Adrenal gland (tissue), 12 donors: Measurements from ENCODE around the gene CCDC200. TPM values are rescaled to one million over a fixed set of nuclear protein-coding genes. Genes with fewer than 3 reads are reported as not detected.
"Not testable (repeated sequence)": the region's sequence is repeated elsewhere in the genome, so short reads cannot be mapped to it uniquely, and the experiment has no call there.

ENCODE experiments used
- DNase-seq, 7 donors: peaks; one replicate each; pipeline ENCODE4 v3.0.0-alpha.2; 2019 to 2020
- H3K27ac ChIP-seq, 5 donors: fragments of 200-600 bp; sonication (generic) in 4 of 5; 1 replicate in 3 of 5; 2 replicates in 2 of 5; pipeline versions ENCODE4 v1.5.1 to v1.8.0; 2016 to 2020; ENCODE audit warnings: mild to moderate bottlenecking in 1 of 5
- H3K27me3 ChIP-seq: fragments of 200-600 bp; 2 replicates; pipeline ENCODE4 v1.8.0; 2021
- H3K36me3 ChIP-seq, 2 donors: fragments of 200-600 bp; replicated peaks in 1 of 2; 1 replicate in 1 of 2; 2 replicates in 1 of 2; pipeline versions ENCODE4 v1.5.1 to v1.8.0; 2018 to 2022
- H3K4me1 ChIP-seq, 2 donors: fragments of 200-600 bp; replicated peaks in 1 of 2; 1 replicate in 1 of 2; 2 replicates in 1 of 2; pipeline versions ENCODE4 v1.5.1 to v1.8.0; 2018 to 2021
- H3K4me3 ChIP-seq, 4 donors: fragments of 200-600 bp; sonication (generic) in 3 of 4; one replicate each; pipeline ENCODE4 v1.5.1; 2016 to 2018
- H3K9me3 ChIP-seq, 3 donors: fragments of 200-600 bp; sonication (generic) in 1 of 3; replicated peaks in 1 of 3; 1 replicate in 2 of 3; 2 replicates in 1 of 3; pipeline versions ENCODE4 v1.5.1 to v1.8.0; 2016 to 2021
- POLR2A ChIP-seq, 2 donors: fragments of 450-650 bp; IDR thresholded peaks; one replicate each; pipeline ENCODE4 v1.6.1; 2017; ENCODE audit warnings: antibody characterized with exemption in 2 of 2, mild to moderate bottlenecking in 2 of 2, moderate library complexity in 1 of 2
- WGBS, 4 donors: extraction: QIAGEN DNeasy Blood & Tissue Kit in 2 of 4; methylation state at CpG; one replicate each; pipeline versions ENCODE4 v1.1.5 to v1.1.7; 2013 to 2017; 5-methylcytosine and 5-hydroxymethylcytosine counted together
- intact Hi-C, 2 donors: fragments of 100-400 bp; cut with DNase I; formaldehyde crosslinking; loops; one replicate each; pipeline versions ENCODE4 v1.14.1 to v1.15.0; 2022 to 2023
- polyA plus RNA-seq, 3 donors: library from polyadenylated mRNA; stranded (reverse); fragments of 200-250 nt in 2 of 3; fragments of 350-450 nt in 1 of 3; fragmentation: Illumina TruSeq in 1 of 3; extraction: RNeasy Lipid Tissue Mini Kit (QIAGEN cat#74804) in 1 of 3; gene quantifications; one replicate each; pipeline ENCODE4 v1.2.3, GENCODE V29; 2013 to 2014
- total RNA-seq, 9 donors: library from RNA; depleted of rRNA in 4 of 9; stranded (reverse); fragments of >200 nt in 4 of 9; fragments of 120-200 nt in 1 of 9; fragmentation: NEBNext Ultra II Directional in 1 of 9; extraction: Animal tissue kit (Norgen Biotek cat#: 25700) in 1 of 9; gene quantifications; one replicate each; pipeline versions ENCODE4 v1.1.0 to v1.2.4, GENCODE V29; 2013 to 2023
- TF ChIP-seq, protein P1 (sequence below), 6 experiments: fragments of 450-650 bp in 4 of 6; fragments of 200-600 bp in 2 of 6; sonication (generic) in 1 of 6; IDR thresholded peaks; 1 replicate in 5 of 6; 2 replicates in 1 of 6; pipeline versions ENCODE4 v1.5.1 to v1.8.0; 2016 to 2021; ENCODE audit warnings: antibody characterized with exemption in 6 of 6, mild to moderate bottlenecking in 2 of 6, moderate library complexity in 1 of 6
- donor health status: healthy with polysubstance abuse.
- donor health status: Bipolar disorder and iron deficiency.
- donor health status: DM: yes; HTN: yes; CAD: no.
- donor health status: DM: no; HTN: no; CAD: no.
- donor health status: DM: no; HTN: no; CAD: no.
- donor health status: DM: yes; HTN: yes; CAD: no.

The CCDC200 gene
- total and polyA plus RNA-seq, 12 donors = not detected

DNA sequence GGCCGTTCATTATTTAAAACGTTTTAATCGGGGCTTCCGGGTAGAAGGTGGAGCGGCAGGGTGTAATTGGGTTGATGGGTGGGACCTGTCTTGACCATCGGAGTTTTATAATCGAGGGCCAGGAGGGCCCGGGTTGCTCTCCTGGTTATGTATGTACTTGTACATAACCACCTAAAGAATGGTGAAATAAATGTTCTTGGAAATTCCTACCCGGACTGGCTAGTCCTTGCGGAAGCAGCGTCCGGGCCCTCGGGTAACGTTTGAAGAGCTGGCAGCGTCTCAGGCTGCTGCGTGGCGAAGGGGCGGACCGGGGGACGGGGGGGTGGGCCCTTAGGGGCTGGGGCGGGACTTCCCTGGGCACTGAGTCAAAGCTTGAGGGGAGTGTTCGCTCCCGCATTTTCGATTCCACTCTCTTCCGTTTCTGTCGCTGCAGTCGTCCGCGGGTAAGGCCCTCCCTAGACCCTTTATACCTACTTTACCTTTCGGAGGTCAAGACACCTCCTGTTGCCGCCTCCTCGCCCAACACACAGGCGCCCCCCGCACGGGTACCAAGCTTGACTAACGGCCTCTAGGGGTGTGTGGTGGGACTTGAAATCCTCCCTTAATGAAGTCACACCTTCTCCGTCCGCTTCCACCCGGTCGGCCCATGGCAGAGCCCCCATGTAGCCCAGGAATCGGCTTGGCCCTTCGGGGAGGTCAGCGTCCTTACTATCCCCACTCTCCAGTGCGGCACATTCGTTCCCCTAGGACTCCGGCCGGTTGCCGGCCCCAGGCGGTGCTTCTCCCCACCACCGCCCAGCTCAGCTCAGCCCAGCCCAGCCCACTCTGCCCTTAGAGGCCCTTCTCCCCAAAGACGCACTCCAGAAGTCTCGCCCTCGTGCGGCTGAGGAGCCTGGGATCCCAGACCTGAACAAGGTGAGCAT lies 16.7 kb downstream of the CCDC200 start, which contains the start of gene TMEM106A:
Gene TMEM106A (plus strand): TSS at position 396 of the 923 bp plus-strand sequence. CDS start 1,167 bp downstream, outside the sequence.
- TF ChIP-seq, protein P1, sequence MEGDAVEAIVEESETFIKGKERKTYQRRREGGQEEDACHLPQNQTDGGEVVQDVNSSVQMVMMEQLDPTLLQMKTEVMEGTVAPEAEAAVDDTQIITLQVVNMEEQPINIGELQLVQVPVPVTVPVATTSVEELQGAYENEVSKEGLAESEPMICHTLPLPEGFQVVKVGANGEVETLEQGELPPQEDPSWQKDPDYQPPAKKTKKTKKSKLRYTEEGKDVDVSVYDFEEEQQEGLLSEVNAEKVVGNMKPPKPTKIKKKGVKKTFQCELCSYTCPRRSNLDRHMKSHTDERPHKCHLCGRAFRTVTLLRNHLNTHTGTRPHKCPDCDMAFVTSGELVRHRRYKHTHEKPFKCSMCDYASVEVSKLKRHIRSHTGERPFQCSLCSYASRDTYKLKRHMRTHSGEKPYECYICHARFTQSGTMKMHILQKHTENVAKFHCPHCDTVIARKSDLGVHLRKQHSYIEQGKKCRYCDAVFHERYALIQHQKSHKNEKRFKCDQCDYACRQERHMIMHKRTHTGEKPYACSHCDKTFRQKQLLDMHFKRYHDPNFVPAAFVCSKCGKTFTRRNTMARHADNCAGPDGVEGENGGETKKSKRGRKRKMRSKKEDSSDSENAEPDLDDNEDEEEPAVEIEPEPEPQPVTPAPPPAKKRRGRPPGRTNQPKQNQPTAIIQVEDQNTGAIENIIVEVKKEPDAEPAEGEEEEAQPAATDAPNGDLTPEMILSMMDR (IDR thresholded peaks at IDR 0.05) = peak in 5 of 6 experiments; percentile 11 to 44 (median 28)
- TF ChIP-seq POLR2A (IDR thresholded peaks at IDR 0.05) = peak in 1 of 2 donors; percentile 36
- Histone ChIP-seq H3K36me3 (peaks cover 0 to 55% of the 10 kb centered on the region in 2 donors), H3K4me1 (peaks cover 6 to 16% of the 10 kb centered on the region in 2 donors), H3K27ac (peak within 1 kb of the TSS in 4 of 5 donors; percentile 56 to 83 (median 72)), H3K4me3 (peak within 1 kb of the TSS; percentile 5 to 70 (median 30)), H3K27me3 (no peaks in the 10 kb centered on the region), H3K9me3 (no peaks in the 10 kb centered on the region)
- intact Hi-C loops = no loop called here
- 1 to 7% (median 2%) methylated on average over 41 to 54 of the region's 54 CpGs for WGBS, 4 donors
- DNase-seq = peak; percentile 74 to 86 (median 81)

DNA sequence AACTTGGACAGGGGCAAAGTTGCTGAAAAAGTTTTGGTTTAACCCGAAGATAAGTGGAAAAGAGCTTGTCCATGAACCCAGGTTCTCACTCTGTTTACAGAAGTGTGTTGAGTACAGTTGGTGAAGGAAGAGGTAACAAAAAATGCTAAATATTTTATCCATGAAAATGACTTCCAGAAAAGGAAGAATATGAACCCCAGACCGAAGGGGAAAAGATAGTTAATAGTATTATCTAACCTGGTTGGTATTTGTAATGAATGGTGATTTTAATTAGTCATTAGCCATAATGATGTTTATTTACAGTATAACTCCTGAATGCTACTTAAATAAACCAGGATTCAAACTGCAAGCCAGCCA lies 17.3 kb downstream of the CCDC200 start:
- peaks cover 6 to 16% of the 10 kb centered on the region in 2 donors for H3K4me1 ChIP-seq
- H3K36me3 ChIP-seq = peaks cover 0 to 62% of the 10 kb centered on the region in 2 donors
- TF ChIP-seq, protein P1 (IDR thresholded peaks at IDR 0.05) = no peak
- TF ChIP-seq POLR2A (IDR thresholded peaks at IDR 0.05) = no peak
- intact Hi-C loops = no loop called here
- H3K9me3 ChIP-seq = no peaks in the 10 kb centered on the region
- WGBS, 4 donors = 34 to 45% (median 38%) methylated on average over 2 of the region's 2 CpGs
- H3K27me3 ChIP-seq = no peaks in the 10 kb centered on the region
- H3K4me3 ChIP-seq = peak overlapping the region in 2 of 4 donors; percentile 38 to 70
- peak overlapping the region in 4 of 5 donors; percentile 2 to 83 (median 64) for H3K27ac ChIP-seq
- no peak for DNase-seq

DNA sequence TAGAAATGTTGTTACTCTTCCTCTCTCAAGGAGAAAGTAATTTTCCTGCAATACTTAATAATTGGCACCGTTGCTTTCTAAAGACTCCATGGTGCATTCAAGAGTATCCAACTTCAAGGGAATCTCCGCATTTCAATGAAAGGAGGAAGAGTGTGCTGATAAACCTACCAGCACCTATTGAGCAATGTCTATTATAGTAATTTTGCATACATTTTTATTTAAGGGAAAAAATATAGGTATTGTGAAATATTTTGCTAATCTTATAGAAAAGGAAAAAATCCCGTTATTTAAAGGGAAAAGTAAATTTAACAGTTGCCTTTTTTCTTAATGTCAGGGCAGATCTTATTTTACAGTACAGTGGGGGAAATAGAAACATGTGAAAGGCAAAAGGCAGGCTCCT lies 17.8 kb downstream of the CCDC200 start:
- Histone ChIP-seq H3K9me3 (no peaks in the 10 kb centered on the region), H3K4me3 (no peak overlapping the region), H3K36me3 (peaks cover 0 to 62% of the 10 kb centered on the region in 2 donors), H3K27ac (peak overlapping the region in 1 of 5 donors; percentile 56), H3K4me1 (peaks cover 6 to 16% of the 10 kb centered on the region in 2 donors), H3K27me3 (no peaks in the 10 kb centered on the region)
- DNase-seq = no peak
- WGBS, 4 donors = 77 to 88% (median 82%) methylated on average over 3 of the region's 3 CpGs
- intact Hi-C loops = no loop called here
- TF ChIP-seq, protein P1 (IDR thresholded peaks at IDR 0.05) = no peak
- no peak for TF ChIP-seq POLR2A (IDR thresholded peaks at IDR 0.05)

DNA sequence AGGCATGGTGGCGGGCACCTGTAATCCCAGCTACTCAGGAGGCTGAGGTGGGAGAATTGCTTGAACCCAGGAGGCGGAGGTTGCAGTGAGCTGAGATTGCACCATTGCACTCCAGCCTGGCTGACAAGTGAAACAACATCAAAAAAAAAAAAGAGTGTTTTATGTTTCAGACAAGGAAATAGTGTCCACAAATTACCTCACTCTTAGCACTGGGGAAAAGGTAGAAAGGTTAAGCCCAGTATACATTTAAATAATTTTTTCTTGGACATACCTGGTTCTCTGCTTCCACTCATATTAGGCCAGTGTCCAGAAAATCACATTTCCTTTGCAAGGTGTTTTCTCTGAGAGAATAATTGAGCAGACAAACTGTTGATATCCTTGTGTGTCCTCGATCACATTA lies 25.4 kb downstream of the CCDC200 start:
- H3K27me3 ChIP-seq, H3K4me1 ChIP-seq, H3K4me3 ChIP-seq, H3K27ac ChIP-seq, DNase-seq, H3K9me3 ChIP-seq, intact Hi-C loops: not testable (repeated sequence)
- peaks cover 0 to 100% of the 10 kb centered on the region in 2 donors for H3K36me3 ChIP-seq
- WGBS, 4 donors = 91 to 100% (median 98%) methylated on average over 3 of the region's 3 CpGs
